Ishikawa (cell line): Measurements from ENCODE around the gene TMEM191C.

Source experiments
- FOXM1 ChIP-seq: IDR thresholded peaks from 2 replicates; pipeline ENCODE4 v1.6.1; 2012; ENCODE audit warnings: low read depth, borderline replicate concordance
- ZBTB7A ChIP-seq: IDR thresholded peaks from 2 replicates; pipeline ENCODE4 v1.6.1; 2012; ENCODE audit warnings: low read depth

GRCh38 chr22:21444701-21445436 is 22.3 kb upstream of the TMEM191C start:
- TF ChIP-seq ZBTB7A: no peak
- TF ChIP-seq FOXM1: no peak
